ENCODE results near the gene DHPS.
"Not testable (repeated sequence)": the region's sequence is repeated elsewhere in the genome, so short reads cannot be mapped to it uniquely, and the experiment has no call there.

Gene DHPS

DNA sequence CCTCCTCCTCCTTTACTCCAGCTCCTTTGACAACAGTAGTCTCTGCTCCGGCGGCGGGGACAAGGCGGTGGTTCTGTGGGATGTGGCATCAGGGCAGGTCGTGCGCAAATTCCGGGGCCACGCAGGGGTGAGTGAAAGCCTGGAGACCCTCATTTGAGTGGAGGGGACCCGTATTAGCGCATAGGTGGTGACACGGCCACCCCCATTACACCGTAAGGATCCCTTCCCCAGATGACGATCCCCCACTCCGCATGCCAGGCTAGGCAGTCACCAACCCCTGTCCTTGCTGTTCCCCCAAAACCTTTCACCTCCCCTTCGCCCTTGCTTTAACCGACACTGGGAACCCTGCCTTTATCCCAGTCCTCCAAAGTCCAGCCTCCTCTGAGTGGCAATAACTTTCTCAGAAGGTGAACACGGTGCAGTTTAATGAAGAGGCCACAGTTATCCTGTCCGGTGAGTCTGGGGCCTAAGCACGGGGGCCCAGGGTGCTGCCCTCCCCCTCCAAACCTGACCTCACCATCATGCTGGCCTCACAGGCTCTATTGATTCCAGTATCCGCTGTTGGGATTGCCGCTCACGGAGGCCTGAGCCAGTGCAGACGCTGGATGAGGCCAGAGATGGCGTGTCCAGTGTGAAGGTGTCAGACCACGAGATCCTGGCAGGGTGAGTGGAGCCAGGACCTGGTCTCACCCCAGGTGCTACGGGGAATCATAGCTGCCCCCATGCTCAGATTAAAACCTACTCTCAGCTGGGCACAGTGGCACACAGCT lies 11.3 kb downstream of the DHPS start:
- no peak for DNase-seq

DNA sequence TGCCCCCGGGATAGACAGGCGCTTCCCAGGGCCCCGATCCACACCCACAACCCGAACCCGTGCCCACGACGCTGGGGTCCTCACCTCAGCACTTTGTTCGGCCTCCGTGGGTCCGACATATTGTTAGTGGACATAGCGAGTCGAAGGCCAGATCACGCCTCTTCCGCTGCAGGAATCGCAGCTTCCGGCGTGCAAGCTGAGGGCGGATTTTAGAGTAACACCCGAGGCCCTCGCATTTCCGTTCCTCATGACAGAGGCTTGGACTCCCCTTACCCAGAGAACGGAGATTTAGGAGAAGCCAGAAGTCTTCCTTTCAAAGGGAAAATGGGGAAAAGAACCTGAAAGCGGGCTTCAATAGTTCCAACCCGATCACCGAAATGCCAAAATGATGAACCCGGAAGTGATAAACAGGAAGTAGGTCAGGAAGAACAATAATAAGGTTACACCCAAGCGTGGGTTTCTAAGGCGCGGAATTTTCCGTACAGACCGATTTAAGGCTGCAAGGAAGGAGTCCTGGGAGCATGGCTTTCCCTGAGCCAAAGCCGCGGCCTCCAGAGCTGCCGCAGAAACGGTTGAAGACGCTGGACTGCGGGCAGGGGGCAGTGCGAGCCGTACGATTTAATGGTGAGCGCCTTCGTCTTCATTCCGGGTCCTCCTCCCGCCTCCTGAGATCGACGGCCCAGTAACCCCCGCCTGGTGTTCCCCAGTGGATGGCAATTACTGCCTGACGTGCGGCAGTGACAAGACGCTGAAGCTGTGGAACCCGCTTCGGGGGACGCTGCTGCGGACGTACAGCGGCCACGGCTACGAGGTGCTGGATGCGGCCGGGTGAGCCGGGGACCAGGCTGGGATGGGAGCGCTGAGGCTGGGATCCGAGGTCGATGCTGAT lies 12.2 kb downstream of the DHPS start:
- DNase-seq, result peak; percentile 69 to 84

DNA sequence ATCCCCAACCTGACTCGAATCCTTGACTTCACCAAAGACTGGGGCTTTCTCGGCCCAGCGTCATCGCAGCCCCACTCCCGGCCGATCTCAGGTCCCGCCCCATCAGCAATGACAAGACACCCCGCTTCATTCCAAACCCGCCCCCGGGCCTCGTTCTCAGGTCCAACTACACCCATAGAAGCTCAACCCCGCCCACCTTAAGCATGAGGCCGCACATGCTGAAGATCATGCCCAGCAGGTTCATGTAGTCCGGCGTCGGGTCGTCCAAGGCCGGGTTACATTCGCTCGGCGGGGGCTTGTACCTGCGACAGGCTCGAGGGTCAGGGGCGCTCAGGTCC lies 12.8 kb downstream of the DHPS start:
- peak; percentile 78 to 84 for DNase-seq

DNA sequence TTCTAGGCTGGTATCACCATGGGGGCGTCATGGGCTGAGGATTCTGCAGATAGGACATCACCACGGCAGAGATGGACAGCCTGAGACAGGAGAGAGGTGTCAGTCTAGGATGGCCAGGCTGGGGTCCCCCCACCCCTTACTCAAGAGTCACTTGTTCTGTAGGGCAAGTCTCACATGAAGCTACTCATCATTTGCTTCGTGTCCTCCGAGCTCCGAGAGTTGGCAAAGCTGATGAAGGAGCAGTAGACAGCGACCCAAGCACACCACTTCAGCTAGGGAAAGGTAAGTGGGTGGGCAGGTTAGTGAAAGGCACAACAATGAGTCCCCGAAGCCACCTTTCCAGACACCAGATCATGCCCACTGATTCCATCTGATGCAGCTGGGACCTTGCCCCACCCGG lies 13.3 kb downstream of the DHPS start:
- no peak for DNase-seq

DNA sequence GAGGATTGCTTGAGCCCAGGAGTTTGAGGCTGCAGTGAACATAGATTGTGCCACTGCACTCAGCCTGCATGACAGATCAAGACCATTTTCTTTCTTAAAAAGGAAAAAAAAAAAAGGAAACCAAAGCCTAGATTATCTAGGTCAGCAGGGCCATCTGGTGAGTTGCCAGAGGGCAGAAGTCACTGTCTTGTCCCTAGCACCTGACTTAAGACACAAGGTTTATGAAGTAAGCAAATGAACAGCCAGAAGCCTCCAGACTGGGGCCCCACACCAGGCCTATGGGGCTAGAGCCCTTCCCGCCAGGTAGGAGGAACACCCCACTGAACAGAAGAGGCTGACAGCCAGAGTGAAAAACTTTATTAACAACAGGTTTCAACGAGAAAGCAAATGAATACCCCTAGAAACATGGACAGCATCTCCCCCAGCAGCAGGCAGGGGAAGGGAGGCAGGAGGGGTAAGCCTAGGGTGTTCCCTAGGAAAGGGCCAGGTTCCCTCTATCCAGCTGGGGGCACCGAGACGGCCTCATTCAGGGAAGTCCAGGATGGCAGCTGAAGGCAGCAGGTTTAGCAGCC lies 13.9 kb downstream of the DHPS start:
- DNase-seq, result no peak

DNA sequence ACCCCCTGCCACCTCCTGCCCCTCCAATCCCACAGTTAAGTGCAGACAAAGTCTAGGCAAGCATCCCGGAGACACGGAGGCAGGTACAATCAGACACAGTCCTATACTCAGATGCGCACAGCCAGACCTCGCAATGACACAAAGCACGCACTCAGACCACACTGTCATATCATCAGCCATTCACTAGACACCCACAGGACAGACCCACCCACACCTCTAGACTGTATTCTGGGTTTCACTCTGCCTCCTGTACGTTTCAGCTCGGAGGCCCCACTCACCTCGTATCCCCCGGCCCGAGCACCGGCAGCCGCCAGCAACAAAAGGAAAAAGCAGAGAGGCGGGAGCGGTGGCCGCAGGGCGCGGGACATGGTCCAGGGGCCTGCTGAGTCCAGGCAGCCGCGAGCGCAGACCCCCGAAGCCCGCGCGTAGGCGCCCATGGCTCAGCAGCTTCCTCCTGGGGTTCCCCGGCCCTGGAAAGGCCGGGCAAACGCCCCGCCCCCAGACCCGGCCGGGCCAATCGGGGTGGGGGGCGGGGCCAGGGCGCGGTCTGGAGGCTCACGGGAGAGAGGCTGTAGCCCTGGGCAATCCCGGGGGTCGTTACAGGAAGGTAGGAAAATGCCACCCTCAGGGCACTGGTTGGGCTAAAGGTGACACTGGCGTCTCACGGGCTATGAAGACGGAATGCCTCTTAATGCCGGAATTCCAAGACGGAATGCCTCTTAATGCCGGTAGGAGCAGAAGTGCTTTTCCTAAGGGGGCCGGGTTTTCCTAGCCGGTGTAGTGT lies 15.2 kb downstream of the DHPS start, which contains the start of the genes MAN2B1 and WDR83:
TSS of gene MAN2B1 (minus strand) at position 478 of the 784 bp plus-strand sequence. CDS start at position 437, 41 bp downstream.
TSS of gene WDR83 (plus strand) at position 543 of the 784 bp plus-strand sequence. CDS start 2,984 bp downstream, outside the sequence.
- DNase-seq, result peak; percentile 79 to 84

DNA sequence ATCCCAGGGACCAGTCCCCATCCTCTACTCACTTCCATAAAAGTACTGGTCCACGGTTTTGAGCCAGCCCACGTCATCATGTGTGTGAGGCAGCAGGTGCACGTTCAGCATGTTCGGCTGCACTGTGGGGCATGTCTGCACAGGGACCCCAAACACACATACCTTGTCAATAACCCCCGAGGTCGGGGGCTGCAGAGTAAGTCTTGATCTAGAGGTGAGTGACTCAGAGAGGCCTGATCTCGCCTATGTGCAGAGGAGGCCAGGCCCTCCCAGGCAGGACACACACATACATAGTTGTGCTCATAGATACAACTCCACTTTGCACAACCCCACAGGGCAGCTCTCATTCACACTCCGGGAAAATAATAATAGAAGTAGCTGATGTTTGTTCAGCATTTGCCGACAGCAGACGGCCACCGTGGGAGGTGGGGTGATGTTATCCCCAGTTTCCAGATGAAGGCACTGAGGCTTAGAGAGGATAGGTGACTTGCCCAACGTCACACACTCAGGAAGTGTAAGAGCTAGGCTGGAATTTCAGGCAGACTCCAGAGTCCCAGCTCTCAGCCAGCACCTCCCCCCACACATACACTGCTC lies 15.9 kb downstream of the DHPS start:
- DNase-seq, result no peak

DNA sequence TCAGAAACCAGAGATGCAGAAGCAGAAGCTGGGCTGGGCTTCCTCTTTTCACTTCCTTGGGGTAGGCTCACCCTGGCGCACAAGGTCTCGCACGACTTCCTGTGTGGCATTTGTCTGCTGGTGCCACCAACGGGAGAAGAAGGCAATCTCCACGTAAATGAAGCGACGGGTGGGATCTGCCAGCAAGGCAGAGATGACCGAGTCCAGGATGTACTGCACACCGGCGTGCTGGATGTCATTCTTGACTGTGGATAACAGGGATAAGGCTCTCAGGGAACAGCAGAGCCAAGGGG lies 16.5 kb downstream of the DHPS start:
- peak; percentile 66 to 78 for DNase-seq

DNA sequence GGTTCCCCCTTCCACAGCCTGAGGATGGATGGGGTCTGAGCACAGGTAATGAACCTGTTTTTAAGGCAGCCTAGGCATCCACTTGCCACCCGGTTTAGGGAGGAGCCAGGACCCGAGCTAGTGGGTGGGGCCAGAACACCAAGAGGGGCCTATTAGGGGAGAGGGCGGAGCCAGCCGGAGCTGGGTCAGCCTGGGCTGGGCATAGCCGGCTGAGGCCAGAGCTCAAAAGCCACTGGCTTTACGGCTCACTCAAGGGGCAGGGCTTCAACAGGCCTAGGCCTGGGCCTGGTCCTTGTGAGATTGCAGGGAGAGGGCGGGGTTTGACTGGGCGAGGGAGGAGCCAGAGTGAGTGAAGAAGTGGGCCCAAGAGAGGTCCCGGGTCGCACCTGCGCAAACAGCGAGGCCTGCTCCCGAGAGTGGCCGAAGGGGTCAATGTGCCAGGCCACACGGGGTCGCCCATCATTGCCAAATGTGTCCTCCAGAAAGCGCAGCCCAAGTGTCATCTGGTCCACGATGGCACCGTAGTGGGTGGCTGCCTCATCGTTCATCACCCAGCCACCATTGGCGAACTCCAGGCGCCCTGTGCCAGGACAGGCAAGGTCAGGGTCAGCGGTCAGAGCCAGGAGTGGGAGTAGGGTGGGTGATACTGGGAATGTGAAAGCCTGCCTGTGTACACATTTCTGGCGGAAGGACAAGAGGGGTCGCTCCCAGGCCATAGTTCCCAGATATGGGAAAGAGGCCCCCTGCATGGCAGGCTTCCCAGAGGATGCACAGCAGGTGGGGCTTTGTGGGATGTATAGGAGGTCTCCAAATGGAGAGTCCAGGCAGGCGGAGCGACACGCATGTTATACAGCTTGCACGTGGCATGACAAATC lies 17.0 kb downstream of the DHPS start:
- DNase-seq, result no peak

DNA sequence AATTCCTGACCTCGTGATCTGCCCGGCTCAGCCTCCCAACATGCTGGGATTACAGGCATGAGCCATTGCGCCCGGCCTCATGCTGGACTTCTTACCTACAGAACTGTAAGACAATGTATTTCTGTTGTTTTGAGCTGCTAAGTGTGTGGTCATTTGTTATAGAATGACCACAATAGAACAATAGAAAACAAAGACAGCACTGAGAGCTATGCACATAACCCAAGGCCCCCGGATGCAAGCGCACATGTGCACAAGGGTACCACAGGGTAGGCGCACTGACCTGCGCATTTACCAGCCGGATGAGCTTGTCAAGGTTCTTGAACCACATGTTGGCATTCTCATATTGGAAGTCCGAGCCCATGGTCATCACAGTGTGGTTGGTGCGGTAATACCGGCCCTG lies 20.7 kb downstream of the DHPS start:
- DNase-seq, result no peak

DNA sequence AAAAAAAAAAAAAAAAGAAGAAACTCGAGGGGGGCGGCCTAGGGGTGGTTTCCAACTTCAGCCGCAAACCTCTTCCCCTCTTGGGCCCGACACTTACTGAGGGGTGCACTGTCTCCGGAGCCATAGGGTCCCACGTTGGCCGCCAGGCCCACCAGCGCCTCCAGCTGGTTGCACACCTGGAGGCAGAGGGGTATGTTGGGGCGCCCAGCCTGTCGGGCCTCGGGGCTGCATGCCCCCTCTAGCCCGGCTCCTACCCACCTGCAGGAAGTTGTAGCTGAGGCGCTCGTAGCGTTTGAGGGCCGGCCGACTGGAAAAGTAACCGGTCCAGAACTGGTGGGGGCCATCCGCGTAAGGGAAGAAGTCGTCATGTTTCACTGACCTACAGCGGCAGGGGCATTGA lies 23.7 kb downstream of the DHPS start:
- DNase-seq, result no peak

DNA sequence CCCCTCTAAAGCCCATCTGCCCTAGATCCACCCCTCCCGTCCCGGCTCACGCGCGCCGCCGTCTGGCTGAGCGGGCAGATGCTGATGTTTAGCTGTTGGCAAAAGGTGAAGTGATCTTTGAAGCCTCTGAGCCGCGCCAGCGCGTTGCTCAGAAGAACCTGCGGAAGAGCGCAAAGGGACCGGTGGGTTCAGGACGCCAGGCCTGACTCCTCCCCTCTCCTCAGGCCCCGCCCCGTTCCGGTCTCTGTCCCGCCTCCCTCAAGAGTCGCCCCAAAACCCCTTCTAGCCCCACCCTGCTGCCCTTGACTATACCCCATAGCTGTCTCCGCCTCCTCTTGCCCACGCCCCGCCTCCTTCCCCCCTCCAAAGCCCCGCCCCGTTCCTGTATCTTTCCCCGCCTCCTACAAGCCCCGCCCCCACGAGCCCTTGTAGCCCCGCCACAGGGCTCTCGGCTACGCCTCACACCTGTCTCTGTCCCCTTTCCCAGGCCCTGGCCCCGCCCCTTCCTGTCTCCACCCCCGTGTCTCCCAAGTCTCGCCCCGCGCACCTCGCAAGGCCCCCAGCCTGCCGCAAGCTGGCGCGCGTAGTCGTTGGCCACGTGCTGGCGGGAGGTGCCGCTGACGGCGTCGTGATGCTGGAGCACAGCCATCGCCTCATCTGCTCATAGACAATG lies 24.6 kb downstream of the DHPS start:
- DNase-seq, result no peak

DNA sequence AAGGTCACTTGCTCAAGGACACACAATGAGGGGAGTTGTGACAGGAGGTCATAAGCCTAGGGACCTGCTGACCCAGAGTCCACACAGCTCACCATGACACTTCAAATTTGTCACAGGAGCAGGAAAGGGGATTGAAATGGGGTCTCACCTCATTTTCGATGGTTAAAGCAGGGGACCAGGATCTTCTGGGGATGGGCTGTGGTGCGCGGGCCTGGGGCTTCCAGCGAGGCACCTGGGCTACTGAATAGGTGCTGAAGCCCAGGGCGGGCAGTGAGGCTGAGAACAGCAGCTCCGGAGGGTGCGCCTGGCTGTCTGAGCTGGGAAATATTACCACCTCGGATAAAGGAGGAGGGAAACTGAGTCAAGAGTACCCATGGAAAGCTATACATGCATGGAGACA lies 26.1 kb downstream of the DHPS start:
- no peak for DNase-seq

DNA sequence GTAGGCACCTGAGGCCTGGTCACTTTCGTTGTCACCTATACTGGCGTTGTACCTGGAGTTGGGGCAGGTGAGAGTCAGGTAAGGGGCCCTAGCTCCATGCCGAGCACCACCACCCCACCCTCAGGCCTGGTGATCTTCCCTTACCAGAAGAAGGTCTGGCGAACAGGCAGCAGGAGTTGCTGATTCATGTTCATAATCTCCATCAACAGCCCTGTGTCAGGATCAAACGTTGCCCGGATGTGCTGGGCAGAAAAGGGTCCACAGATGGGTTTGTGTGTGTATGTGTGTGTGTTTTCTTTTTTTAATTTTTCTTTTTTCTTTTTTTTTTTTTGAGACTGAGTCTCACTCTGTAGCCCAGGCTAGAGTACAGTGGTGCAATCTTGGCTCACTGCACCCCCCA lies 29.5 kb downstream of the DHPS start:
- DNase-seq, result no peak

DNA sequence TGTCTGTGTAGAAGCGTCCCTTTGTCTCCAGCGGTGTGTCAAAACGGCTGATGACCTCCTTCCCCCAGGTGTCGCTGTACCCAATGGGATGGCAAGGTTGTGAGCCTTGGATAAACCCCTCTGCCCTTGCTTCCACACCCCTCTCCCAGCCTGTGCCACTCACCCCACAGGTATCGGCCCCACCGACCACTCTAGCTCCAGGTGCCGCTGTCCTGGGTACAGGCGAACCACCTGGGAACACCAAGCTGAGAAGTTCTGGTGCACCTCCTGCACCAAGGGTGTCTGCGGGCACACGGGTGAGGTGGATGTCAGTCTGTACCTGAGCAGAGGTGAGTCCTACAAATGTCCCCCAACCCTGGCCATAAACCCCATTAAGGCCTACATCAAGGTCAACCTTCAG lies 31.7 kb downstream of the DHPS start:
- no peak for DNase-seq

DNA sequence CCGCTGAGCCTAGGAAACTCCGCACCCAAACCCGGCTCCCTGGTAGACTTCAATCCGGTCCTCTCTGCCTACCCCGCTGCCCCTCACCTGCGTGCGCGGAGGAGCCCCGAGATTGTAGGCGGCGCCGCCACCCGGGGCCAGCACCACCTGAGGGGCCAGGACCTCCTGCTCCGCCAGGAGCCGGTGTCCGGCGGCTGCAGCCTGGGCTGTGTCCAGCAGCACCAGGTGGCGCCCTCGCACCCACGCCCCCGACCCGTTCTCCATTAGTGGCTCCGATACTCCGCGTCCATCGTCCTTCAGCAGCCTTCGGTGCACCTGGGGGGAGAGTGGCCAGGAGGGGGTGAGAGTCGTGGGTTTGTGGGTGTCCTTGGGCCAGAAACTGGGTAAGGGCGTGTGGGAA lies 33.6 kb downstream of the DHPS start:
- no peak for DNase-seq

DNA sequence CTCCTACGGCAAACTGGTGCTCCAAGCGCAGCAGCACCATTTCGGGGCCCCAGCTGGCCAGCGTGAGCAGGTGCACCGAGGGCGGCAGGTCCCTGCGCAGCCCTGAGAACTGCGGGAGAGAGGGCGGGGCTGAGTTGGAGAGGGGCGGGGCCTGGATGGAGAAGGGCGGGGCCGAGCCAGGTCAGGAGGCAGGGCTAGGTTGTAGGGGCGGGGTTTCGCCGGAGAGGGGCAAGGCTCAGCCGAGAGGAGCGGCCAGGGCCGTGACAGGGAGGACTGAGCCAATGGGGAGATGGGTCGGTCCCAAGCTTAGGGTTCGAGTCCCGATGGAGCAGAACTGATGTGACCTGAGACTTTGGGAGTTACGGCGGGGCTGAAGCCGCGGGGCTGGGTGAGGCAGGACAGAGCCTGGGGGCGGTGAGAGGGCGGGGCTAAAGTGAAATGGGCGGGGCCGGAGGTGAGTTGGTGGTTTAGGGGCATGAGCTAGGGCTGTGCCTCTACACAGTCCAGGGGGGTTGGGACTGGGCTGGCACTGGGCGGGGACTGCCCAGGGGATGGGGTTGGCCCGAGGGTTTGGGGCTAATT lies 34.1 kb downstream of the DHPS start:
- peak; percentile 44 to 49 for DNase-seq

DNA sequence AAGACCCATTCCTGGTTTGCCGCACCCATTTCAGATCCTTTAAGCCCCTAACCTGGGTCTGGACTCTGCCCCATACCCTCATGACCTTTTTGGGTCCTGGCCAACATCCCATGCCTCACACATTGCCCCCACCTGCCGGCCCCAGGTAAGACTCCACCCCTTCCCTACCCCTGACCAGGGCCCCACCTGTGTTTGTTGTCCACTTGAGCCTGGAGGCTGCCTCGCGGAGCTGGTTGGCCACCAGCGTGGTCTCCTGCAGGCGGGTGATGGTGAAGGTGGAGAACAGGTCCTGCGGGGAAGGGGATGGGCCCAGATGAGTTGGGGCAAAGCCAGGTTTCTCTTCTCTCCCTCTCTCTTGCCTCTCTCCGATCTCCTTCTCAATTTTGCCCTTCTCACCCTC lies 34.6 kb downstream of the DHPS start:
- DNase-seq, result no peak

DNA sequence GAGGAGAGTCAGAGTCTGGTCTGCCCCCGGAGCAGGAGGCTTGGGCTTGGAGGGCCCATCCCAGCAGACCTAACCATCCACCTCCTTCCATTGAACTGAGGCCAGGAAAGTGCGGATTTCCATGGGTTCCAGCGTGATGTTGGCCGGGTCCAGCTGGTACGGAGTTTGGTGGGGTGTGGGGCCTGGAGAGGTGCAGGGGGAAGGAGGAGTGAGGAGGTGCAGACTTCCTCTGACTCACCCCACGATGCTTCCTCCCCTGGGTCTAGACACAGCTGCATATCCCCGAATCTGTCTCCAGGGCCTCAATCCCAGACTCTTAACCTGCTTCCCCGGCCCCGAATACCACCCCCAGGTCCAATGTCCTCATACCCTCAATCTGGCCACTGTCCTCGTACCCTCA lies 35.1 kb downstream of the DHPS start:
- no peak for DNase-seq

DNA sequence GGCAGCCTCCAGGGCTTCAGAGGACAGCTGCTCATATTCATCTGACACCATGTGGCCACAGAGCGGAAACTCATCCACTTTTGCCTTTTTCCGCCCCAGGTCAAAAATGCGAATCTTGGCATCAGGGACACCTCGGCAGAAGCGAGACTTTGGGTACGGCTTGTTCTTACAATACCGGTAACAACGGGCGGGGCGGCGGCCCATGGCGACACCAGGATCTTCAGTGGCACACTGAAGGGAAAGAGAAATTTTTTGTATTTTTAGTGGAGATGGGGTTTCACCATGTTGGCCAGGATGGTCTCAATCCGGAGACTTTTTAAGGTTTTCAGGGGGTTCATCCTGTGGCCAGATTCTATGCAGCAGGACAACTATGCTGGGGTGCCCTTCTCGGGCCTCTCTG lies 38.0 kb downstream of the DHPS start:
- not testable (repeated sequence) for DNase-seq

DNA sequence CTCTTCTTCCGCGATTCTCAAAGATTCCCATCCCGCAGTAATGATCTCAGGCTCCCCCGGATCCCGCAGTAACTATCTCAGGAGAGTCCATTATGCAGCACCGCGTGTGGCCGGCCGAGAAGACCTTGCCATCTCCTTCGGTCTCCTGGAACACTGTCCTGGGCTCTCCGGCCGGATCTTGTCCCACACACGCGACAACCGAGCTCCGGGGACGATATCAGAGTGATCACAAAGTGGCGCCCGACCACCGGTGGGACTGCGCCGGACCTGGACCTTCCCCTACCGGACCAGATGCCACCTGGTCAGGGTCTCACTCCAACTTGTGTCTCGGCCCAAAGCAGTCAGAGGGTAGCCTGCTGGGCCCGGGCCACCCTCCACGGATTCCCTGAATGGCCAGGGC lies 39.2 kb downstream of the DHPS start:
- DNase-seq, result no peak

All from CD4-positive, alpha-beta T cell treated with Interferon alpha-2 for 1 hour (primary cell).